Keratinocyte (primary cell): ENCODE data around the gene KCNMA1. TPM values are rescaled to one million over a fixed set of nuclear protein-coding genes. Genes with fewer than 3 reads are reported as not detected.

Source experiments
- DNase-seq: peaks from one replicate; pipeline ENCODE4 v3.0.0-alpha.2; 2011; ENCODE audit warnings: low read depth, missing footprints, low spot score
- FAIRE-seq: peaks from 2 replicates; lab custom pipeline; 2011; peaks lifted over from hg19 to GRCh38; lab: Jason Lieb, UNC
- H2AFZ ChIP-seq: 2 replicates; pipeline ENCODE4 v1.6.0; 2012; ENCODE audit warnings: low read length, control low read depth, inconsistent platforms; ENCODE audit not compliant: control insufficient read depth
- H3K27ac ChIP-seq: 2 replicates; pipeline ENCODE4 v1.5.1; 2011; ENCODE audit warnings: low read length; ENCODE audit not compliant: control insufficient read depth, insufficient read depth
- H3K27me3 ChIP-seq: 3 replicates; pipeline ENCODE4 v1.6.0; 2011; ENCODE audit warnings: low read length; ENCODE audit not compliant: control insufficient read depth, insufficient read depth; ENCODE audit errors: extremely low read depth
- H3K36me3 ChIP-seq, 2 experiments: 2 replicates in 1 of 2; 3 replicates in 1 of 2; pipeline ENCODE4 v1.5.1; 2011; ENCODE audit warnings: low read length in 2 of 2, mild to moderate bottlenecking in 1 of 2; ENCODE audit not compliant: control insufficient read depth in 2 of 2, insufficient read depth in 2 of 2; ENCODE audit errors: extremely low read depth in 1 of 2
- H3K4me1 ChIP-seq: 3 replicates; pipeline ENCODE4 v1.5.1; 2011; ENCODE audit warnings: low read length; ENCODE audit not compliant: control insufficient read depth, insufficient read depth; ENCODE audit errors: extremely low read depth
- H3K4me2 ChIP-seq: 3 replicates; pipeline ENCODE4 v1.6.0; 2011; ENCODE audit warnings: low read depth, low read length; ENCODE audit not compliant: control insufficient read depth, insufficient read depth; ENCODE audit errors: extremely low read depth
- H3K4me3 ChIP-seq, 3 experiments: fragments of 200-600 bp in 1 of 3; sonication (generic) in 1 of 3; 2 replicates in 2 of 3; 3 replicates in 1 of 3; pipeline ENCODE4 v1.5.1; 2011 to 2016; ENCODE audit warnings: low read length in 3 of 3, mild to moderate bottlenecking in 3 of 3, control low read depth in 2 of 3, inconsistent platforms in 1 of 3, low read depth in 1 of 3, mixed read lengths in 1 of 3, mixed run types in 1 of 3, moderate library complexity in 1 of 3; ENCODE audit not compliant: control insufficient read depth in 2 of 3, insufficient read depth in 2 of 3; ENCODE audit errors: extremely low read depth in 1 of 3
- H3K79me2 ChIP-seq: 2 replicates; pipeline ENCODE4 v1.6.0; 2012; ENCODE audit warnings: low read length; ENCODE audit not compliant: control insufficient read depth, insufficient read depth
- H3K9ac ChIP-seq: 3 replicates; pipeline ENCODE4 v1.6.0; 2011; ENCODE audit warnings: low read length; ENCODE audit not compliant: control insufficient read depth, insufficient read depth; ENCODE audit errors: extremely low read depth
- H3K9me1 ChIP-seq: 3 replicates; pipeline ENCODE4 v1.6.0; 2011; ENCODE audit warnings: low read length; ENCODE audit not compliant: control insufficient read depth, insufficient read depth; ENCODE audit errors: extremely low read depth
- H3K9me3 ChIP-seq: 2 replicates; pipeline ENCODE4 v1.5.1; 2012; ENCODE audit warnings: low read depth, low read length; ENCODE audit not compliant: control insufficient read depth
- H4K20me1 ChIP-seq: 3 replicates; pipeline ENCODE4 v1.6.0; 2011; ENCODE audit warnings: low read length; ENCODE audit not compliant: control insufficient read depth, insufficient read depth; ENCODE audit errors: extremely low read depth
- CTCF ChIP-seq, 3 experiments: IDR thresholded peaks in 1 of 3; conservative IDR thresholded peaks in 1 of 3; optimal IDR thresholded peaks in 1 of 3; 2 replicates in 2 of 3; 3 replicates in 1 of 3; pipeline versions ENCODE3 to v1.5.1; 2011; ENCODE audit warnings: low read length in 3 of 3, mild to moderate bottlenecking in 3 of 3, moderate library complexity in 2 of 3, control low read depth in 1 of 3, inconsistent platforms in 1 of 3; ENCODE audit not compliant: insufficient read depth in 2 of 3; ENCODE audit errors: extremely low read depth in 1 of 3
- EZH2 ChIP-seq: IDR thresholded peaks from one replicate; pipeline ENCODE4 v1.6.1; 2012; ENCODE audit warnings: inconsistent platforms, mild to moderate bottlenecking, low read length, moderate library complexity
- dilution Hi-C: fragments of 300-500 bp; cut with MboI; formaldehyde crosslinking; loops from one replicate; pipeline ENCODE4 v1.7.0; 2020; ENCODE audit warnings: low sequenced_read_pairs; ENCODE audit not compliant: extremely low pct_ligation_motif_present
- polyA plus RNA-seq, 5 experiments: library from polyadenylated mRNA; depleted of rRNA in 3 of 5; stranded (reverse) in 3 of 5; stranded (forward) in 1 of 5; unstranded in 1 of 5; fragments of >200 nt; gene quantifications; 1 replicate in 1 of 5; 2 replicates in 3 of 5; 3 replicates in 1 of 5; pipeline versions ENCODE4 v1.2.1 to v1.2.3, GENCODE V29; 2011 to 2012; ENCODE audit warnings: missing spikeins in 2 of 5, low read depth in 1 of 5, low replicate concordance in 1 of 5

The KCNMA1 gene
- polyA plus RNA-seq, 1 donor (not counting 4 experiments of a cell fraction or from before 2014, with no cell fraction given) = 6.3 TPM

- H3K4me3 ChIP-seq = no peak overlapping the region
- TF ChIP-seq EZH2 (no peak), CTCF (optimal IDR thresholded peaks at IDR 0.05 in 1 of 3, IDR thresholded peaks at IDR 0.05 in 1 of 3, conservative IDR thresholded peaks at IDR 0.05 in 1 of 3; ENCODE audit: extremely low read depth in 1 of 3, insufficient read depth in 2 of 3, low read length in 3 of 3) (no peak)
- H4K20me1 ChIP-seq = no peaks in the 10 kb centered on the region
- H3K79me2 ChIP-seq = no peaks in the 10 kb centered on the region
- H3K4me2 ChIP-seq = no peak overlapping the region
- no peak for FAIRE-seq
- DNase-seq = no peak
- H3K9ac ChIP-seq = no peak overlapping the region
- no peaks in the 10 kb centered on the region for H3K9me3 ChIP-seq
- H3K4me1 ChIP-seq = peaks cover 11% of the 10 kb centered on the region
- no peak overlapping the region for H2AFZ ChIP-seq
- dilution Hi-C loops = no loop called here
- no peaks in the 10 kb centered on the region for H3K36me3 ChIP-seq
- H3K27ac ChIP-seq = no peak overlapping the region
- H3K9me1 ChIP-seq = no peaks in the 10 kb centered on the region
- H3K27me3 ChIP-seq = no peaks in the 10 kb centered on the region
These were observed 178.5 kb downstream of the KCNMA1 start for GRCh38 chr10:77458986-77459590.

DNA sequence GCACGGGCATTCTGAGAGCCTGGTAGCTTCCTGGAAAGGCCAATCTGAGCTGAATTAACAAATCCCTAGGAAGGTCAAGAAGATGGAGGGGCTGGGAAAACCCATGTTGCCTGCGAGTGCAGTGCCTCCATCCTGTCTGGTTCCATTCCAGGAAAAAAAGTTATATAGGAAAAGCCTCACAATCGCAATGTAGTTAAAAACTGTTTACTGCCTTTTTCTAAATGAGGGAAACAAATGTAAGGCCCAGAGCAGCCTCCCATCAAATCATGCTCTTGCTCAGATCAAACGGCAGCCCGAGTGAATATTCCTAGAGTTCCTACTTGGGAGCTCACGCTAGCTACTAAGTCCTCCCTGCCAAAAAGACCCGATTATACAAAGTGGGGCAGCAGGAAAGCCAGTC lies 179.9 kb downstream of the KCNMA1 start:
- Histone ChIP-seq H2AFZ (no peak overlapping the region), H3K4me3 (no peak overlapping the region), H3K79me2 (no peaks in the 10 kb centered on the region), H3K36me3 (no peaks in the 10 kb centered on the region), H3K4me2 (no peak overlapping the region), H3K9me1 (no peaks in the 10 kb centered on the region), H3K27me3 (no peaks in the 10 kb centered on the region), H3K9ac (no peak overlapping the region), H3K9me3 (no peaks in the 10 kb centered on the region), H3K4me1 (peaks cover 11% of the 10 kb centered on the region), H3K27ac (no peak overlapping the region), H4K20me1 (no peaks in the 10 kb centered on the region)
- dilution Hi-C loops = no loop called here
- TF ChIP-seq CTCF (optimal IDR thresholded peaks at IDR 0.05 in 1 of 3, IDR thresholded peaks at IDR 0.05 in 1 of 3, conservative IDR thresholded peaks at IDR 0.05 in 1 of 3; ENCODE audit: extremely low read depth in 1 of 3, insufficient read depth in 2 of 3, low read length in 3 of 3) = no peak
- no peak for TF ChIP-seq EZH2
- no peak for FAIRE-seq
- no peak for DNase-seq
